ENCODE results near the gene ATG7.

The ATG7 gene

GRCh38 chr3:11551036-11551435 lies 278.8 kb downstream of the ATG7 start:
- TF ChIP-seq CTCF (IDR thresholded peaks at IDR 0.05; ENCODE audit: insufficient read depth, low read depth, low read length, missing control alignments): no peak
- no peak for DNase-seq (ENCODE audit: low read depth)
- H3K4me3 ChIP-seq (ENCODE audit: low read depth, low read length): no peak overlapping the region

GRCh38 chr3:11552289-11553264 lies 280.4 kb downstream of the ATG7 start:
- DNase-seq (ENCODE audit: low read depth): no peak
- TF ChIP-seq CTCF (IDR thresholded peaks at IDR 0.05; ENCODE audit: insufficient read depth, low read depth, low read length, missing control alignments): no peak
- no peak overlapping the region for H3K4me3 ChIP-seq (ENCODE audit: low read depth, low read length)

- no peak for DNase-seq (ENCODE audit: low read depth)
- no peak overlapping the region for H3K4me3 ChIP-seq (ENCODE audit: low read depth, low read length)
- no peak for TF ChIP-seq CTCF (IDR thresholded peaks at IDR 0.05; ENCODE audit: insufficient read depth, low read depth, low read length, missing control alignments)
Measured at GRCh38 chr3:11553436-11554235, 281.4 kb downstream of the ATG7 start.

DNA sequence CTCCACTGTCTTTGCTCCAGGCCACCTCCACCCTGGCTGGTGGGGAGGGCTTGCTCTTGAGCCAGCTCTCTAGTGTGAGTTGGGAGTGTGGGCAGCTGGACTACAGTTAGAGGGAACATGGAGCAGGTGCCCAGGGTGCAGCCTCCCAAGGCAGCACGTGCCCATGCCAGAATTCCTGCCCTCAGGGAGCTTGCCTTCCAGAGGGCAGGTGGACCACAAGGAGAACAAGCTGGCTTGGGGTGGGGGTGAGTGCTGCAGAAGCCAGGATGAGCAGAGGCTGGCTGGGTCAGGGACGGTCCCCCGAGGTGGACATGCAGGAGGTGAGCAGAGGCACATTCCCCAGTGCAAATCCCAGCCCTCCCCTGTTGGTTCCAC lies 282.0 kb downstream of the ATG7 start:
- DNase-seq (ENCODE audit: low read depth): no peak
- no peak for TF ChIP-seq CTCF (IDR thresholded peaks at IDR 0.05; ENCODE audit: insufficient read depth, low read depth, low read length, missing control alignments)
- no peak overlapping the region for H3K4me3 ChIP-seq (ENCODE audit: low read depth, low read length)

- no peak overlapping the region for H3K4me3 ChIP-seq (ENCODE audit: low read depth, low read length)
- no peak for TF ChIP-seq CTCF (IDR thresholded peaks at IDR 0.05; ENCODE audit: insufficient read depth, low read depth, low read length, missing control alignments)
- no peak for DNase-seq (ENCODE audit: low read depth)
Measured at GRCh38 chr3:11554666-11555065, 282.5 kb downstream of the ATG7 start.

- H3K4me3 ChIP-seq (ENCODE audit: low read depth, low read length): no peak overlapping the region
- DNase-seq (ENCODE audit: low read depth): no peak
- TF ChIP-seq CTCF (IDR thresholded peaks at IDR 0.05; ENCODE audit: insufficient read depth, low read depth, low read length, missing control alignments): no peak
Measured at GRCh38 chr3:11555211-11555782, 283.1 kb downstream of the ATG7 start.
